8988T (cell line): ENCODE measurements around the gene KIAA0513.
A peak's percentile ranks its signal among the peaks of the same experiment; 100 is the strongest.
"Not testable (repeated sequence)": the region's sequence is repeated elsewhere in the genome, so short reads cannot be mapped to it uniquely, and the experiment has no call there.

Experiments used
- DNase-seq: peaks from one replicate; pipeline ENCODE4 v3.0.0; 2011

Gene KIAA0513

DNA sequence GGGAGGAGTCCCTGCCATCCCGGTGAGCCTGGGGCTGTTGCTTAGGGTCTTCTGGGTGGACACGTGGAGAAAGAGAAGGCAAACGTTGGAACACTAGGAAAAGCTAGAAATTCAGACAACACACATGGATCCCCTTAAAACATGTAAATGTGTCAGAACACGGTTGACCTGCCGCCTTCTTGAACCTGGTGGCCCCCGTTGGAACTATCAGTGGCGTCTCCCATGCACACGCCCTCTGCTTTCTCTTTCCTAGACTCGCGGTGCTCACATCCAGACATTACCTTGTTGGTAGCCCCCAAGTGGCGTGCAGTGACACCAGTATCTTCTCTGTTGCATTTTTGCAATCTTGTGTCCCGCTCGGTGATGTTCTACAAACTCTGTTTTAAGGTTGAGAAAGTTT is 66.1 kb downstream of the KIAA0513 start:
- DNase-seq = no peak

DNA sequence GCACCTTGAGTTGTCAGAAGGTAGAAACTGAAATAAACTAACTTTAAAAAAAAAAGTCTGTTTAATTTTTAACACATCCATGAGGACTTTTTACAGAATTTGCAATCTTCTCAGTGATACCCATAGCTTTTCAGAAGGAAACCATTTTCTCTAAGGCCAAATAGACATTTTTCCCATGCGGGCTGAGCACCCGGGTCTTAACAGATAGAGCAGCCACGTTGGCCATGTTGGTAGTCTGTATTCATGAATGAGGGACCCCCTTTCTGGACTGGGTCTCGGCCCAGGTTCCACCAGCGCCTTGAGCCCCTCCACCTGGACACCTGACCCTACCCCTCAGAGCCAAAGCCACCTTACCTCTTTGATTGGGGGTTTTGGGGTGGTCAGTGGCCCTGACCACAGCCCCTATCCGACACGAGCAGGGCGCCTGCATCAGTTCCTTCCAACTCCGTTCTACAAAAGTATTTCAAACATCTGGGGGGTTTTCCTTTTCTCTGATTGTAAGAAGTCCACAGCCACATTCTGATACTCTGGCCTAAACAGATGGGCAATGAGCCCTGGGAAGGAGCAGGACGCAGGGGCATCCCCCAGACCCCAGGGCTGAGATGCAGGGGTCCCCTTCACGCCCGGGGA is 66.7 kb downstream of the KIAA0513 start:
- DNase-seq = no peak

DNA sequence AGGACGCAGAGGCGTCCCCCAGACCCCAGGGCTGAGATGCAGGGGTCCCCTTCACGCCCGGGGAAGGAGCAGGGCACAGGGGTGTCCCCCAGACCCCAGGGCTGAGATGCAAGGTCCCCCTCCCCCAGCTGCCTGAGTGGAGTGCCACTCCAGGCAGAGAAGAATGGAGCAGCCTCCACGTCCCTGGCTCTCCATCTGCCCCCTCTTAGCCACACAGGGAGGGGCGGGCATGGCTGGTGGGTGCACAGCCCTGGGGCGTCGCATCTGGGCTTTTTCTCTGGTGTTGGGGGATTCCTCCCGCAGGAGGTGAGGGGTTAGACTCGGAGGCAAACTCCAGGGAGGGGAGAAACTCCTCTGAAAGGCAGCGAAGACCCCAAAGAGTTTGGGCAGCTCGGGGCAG is 67.2 kb downstream of the KIAA0513 start:
- DNase-seq = peak; percentile 20

DNA sequence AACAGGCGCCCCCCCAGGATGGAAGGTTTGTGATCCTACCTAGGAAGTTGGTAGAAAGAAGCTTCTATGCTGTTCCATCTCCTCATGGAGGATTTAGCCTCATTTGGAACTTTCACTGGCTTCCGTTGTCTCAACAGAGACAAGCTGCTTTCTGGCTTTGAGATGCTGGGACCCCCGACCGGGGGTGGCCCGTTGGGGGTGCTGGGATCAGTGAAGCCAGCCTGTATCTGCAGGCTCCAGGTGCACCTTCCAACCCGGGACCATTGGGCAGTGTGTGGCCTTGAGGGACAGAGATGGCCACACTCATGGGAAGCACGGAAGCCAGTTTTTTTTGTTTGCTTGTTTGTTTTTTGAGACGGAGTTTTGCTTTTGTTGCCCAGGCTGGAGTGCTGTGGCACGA is 69.3 kb downstream of the KIAA0513 start:
- DNase-seq = no peak

DNA sequence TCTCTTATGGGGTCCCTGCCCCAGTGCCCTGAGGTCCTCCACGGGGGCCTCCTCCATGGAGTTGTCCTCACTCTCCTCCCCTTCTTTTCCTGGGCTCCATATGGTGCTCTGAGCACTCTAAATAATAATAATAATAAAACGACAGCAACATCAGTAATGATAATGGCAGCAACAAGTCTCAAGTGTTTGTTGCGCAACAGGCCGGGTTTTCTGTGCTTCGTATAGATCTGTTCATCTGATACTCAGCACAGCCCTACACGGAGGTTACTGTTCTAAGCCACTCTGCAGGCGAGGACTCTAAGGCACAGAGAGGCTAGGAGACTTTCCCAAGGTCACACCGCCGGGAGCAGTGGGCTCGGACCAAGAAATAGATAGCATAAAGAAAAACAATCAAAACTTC is 71.0 kb downstream of the KIAA0513 start:
- no peak for DNase-seq

DNA sequence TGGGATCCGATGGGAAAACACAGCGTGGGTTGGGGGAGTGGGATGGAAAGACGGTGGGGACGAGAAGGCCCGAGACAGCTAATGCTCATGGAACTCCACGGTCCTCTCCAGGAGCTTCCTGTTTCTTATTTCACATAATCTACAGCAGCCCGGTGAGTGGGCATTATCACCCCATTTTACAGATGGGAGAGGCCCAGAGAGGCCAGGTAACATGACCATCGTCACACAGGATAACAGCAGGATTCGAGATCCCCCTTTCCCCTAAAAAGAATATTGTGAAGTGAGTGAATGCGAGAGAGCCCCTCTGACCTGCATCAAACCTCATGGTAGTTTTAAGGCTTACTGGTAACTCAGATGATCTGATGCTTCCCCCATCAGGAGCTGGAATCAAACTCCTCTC is 72.7 kb downstream of the KIAA0513 start:
- no peak for DNase-seq

DNA sequence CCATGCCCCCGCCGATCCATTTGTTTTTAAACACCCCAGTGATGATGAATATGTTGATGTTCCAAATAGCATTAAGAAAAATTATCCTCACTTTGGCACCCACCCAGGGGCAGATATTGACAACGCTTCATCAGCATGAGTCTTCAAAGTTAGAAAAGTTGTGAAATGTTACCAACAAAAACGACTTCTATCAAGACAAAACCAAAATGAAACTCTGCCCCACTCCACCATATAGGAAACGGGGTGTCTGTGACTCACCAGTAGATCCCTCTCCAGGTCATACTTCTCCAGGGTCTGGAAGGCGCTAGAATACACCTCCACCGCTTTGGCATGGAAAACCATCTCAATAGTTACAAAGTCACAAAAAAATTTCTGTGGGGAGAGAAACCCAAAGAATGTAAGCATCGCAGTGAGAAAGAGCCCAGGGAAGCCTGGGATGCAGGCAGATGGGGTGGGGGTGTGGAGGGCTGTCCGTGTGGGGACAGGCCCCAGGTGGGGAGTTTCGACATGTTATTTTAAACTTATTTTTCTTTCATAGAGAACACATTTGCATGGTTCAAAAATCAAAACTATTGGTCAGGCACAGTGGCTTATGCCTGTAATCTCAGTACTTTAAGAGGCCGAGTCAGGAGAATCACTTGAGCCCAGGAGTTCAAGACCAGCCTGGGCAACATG is 74.5 kb downstream of the KIAA0513 start:
- no peak for DNase-seq

DNA sequence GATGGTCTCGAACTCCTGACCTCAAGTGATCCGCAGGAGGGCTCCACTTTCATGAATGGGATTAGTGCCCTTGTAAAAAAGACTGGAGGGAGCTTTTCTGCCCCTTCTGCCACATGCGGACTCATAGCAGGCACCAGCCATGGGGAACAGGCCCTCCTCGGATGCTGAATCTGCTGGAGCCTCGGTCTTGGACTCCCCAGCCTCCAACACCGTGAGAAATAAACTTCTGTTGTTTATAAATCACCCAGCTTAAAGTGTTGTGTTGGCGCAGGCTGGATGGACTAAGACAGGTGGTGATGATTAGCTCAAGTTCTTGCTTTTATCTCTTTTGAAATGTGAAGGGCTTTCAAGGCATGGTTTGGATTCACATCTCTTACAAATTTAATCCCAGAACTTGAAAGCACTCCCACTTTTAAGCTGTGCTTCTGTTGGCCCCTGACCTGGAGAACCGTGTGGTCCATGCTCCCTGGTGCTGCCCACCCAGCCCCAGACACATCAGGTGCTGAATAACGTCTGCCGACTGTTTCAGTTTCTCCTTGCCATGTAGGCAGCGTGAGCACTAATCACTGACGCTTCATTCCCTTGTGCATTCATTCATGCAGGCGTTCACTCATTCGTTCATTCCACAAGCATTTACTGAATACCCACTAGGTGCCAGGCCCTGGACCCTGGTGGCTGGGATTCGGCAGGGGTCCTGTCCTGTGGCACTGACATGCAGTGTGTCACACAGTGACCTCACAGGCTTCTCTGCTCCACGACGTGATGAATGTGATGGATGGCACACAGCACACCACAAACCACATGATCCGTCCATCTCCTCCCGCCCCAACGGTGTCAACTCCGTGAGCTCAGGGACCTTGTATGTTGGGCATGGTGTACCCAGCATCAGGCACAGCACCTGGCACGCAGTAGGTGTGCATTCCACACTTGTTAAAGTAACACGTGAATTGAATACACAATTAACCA is 75.8 kb downstream of the KIAA0513 start:
- no peak for DNase-seq

DNA sequence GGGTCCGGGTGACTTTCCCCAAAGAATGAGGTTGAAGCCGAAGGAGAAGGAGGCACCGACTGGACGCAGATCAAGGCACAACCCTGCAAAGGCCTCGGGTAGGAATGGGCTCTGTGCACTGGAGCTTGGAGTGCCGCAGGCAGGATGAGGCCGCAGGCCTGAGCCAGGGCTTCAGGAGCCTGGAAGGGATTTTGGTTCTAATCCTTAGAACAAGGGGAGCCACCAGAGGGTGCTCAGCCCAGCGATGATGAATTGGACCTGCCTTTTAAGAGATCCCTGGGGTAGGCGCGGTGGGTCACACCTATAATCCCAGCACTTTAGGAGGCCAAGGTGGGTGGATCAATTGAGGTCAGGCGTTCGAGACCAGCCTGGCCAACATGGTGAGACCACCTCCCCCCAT is 76.6 kb downstream of the KIAA0513 start:
- DNase-seq = no peak

DNA sequence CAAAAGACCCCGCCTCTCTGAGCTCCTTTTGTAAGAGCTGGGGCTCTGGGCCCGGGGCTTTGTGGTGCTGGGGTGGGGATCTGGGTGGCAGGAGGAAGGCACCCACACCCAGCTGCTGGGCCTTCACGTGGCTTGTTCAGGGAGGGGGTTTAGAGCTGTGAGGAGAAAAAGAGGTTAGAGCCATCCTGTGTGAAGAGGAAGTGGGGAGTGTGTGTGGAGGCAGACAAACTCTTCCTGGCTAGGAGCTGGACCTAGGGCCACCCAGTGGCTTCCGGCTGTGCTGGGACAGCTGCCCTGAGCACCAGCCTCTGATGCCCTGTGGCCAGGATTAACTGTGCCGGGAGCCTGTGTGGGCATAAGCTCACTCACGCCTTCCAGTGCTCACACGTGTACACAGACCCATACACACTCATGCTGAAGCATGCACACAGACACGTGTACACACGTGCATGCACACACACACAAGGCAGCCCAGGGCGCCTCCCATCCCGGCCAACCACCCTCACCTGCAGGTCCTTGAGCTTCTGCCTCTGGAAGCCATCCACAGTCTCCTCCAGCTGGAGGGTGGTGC is 77.3 kb downstream of the KIAA0513 start:
- DNase-seq = no peak

DNA sequence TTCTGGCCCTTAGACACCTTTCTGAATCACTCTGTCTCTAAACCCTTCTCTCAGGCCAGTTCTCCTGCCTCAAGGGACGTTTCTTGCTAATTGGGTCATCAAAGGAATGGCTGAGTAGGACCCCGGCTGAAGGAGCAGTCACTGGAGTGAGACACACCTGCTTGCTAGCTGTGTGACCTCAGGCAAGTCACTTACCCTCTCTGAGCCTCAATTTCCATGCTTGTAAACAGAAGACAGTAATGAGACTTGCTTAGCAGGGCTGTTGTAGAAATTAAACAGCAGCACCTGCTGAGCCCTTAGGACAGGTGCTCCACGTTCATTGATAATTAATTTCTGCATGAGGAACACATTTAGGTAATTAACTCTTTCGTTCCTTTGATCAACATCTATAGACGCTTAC is 77.9 kb downstream of the KIAA0513 start:
- DNase-seq = no peak

DNA sequence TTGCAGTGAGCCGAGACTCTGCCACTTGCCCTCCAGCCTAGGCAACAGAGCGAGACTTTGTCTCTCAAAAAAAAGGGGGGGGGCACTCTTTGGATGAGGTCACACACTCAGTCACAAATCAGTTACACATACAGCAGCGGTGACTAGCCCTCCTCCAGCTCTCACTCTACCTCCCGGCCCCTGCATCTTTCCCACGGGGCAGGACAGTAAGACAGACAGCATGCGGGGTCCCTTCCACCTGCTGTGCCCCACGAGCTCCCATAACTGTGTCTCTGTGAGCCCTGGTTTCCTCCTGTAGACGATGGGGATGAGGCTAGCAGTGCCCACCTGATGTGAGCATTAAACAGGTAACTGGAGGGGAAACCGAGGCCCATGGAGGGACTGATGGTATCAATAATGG is 79.5 kb downstream of the KIAA0513 start:
- no peak for DNase-seq

DNA sequence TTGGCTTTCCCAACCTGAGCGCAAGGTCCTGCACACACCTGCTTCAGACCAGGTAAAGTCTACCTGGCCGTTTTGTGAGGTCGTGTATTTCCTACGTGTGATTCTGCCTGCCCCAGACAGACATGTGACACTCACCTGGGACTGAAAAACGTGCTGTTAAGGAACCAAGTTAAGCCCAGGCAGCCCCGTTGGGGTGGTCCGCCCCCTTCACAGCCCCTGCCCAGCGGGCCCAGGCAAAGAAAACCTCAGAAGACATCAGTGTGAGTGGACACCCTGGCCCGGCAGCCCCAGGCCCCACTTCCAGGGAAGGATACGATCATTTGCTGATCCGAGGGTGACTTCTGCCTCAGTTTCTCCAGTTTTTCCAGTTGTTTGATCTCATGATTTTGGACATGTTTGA is 79.9 kb downstream of the KIAA0513 start:
- no peak for DNase-seq

DNA sequence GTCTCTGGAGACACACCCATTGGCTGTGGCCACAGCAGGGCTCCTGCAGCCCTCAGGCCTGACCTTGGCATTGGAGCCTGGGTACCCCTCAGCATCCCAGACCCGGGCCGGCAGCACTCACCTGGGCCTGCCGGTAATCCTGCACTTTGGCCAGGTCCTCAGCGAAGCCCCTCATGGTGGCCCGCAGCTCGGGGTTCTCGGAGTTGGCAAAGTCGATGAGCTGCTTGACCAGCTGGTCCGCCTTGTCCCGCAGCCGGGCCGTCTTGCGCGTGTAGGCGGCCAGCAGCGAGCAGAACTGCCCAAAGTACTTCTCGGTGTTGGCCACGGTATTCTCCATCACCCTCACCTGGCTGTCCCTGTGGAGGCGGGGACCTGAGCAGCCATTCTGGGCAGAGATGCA is 82.5 kb downstream of the KIAA0513 start:
- no peak for DNase-seq

DNA sequence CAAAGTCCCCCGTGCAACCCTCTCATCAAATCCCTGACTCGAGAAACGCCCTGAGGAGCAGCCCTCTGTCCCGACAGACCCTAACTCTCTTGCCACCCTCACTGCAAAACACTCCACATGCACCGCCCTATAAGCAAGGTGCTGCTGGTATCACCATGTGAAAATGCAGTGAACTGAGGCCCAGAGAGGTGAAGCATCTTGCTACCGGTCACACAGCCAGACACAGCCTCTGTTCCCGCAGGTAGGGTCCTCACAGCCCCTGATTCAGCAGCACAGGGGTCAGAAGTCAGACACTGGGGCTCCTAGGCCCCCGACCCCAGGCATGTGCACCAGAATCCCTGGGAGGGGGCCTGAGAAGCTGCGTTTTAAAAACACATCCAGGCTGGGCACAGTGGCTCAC is 83.6 kb downstream of the KIAA0513 start:
- DNase-seq = no peak

DNA sequence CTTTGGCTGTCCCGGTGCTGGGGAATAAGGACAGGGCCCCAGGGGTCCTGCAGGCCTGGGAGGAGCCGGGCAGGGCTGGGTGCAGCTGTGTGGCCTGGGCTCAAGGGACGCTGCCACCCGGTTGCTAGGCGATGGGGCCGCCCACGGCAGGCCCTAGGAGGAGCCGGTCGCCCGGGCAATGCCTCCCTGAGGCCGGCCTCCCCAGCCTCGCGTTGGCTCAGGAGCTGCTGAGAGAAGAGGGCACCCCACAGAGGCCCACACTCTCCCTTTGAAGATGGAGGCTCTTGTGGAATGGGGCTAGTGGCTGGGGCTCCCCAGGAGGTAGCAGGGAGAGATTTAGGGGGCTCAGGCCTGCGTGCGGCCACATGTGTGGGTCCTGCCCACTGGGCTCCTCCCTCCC is 84.8 kb downstream of the KIAA0513 start, which contains the start of gene CIBAR2:
Gene CIBAR2 (minus strand): TSS at position 109 of the 400 bp plus-strand sequence. CDS start 120 bp downstream, outside the sequence.
- no peak for DNase-seq

DNA sequence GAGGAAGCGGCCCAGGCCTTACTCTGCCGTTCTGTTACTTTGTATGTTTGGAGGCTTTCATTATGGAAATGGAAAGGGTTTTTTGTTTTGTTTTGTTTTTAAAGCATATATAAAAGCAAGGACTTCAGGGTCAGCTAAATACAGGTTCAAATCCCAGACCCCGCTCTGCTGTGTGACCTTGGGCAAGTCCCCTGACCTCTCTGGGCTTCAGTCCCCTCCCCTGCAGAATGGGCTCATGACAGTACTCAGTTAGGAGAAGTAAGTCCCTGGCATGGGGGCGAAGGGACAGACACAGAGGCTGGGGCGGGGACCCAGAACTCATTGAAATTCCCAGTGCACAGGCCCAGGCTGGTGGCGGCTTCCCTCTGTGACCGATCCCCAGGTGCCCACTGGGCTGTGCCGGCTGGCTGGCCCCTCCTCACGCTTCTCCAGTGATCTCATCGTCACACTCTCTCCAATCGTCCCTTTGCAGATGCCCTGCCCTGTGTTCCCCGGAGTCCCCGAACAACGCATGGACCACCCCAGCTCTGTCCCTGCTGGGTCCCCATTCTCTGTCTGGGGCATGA is 85.7 kb downstream of the KIAA0513 start:
- no peak for DNase-seq

DNA sequence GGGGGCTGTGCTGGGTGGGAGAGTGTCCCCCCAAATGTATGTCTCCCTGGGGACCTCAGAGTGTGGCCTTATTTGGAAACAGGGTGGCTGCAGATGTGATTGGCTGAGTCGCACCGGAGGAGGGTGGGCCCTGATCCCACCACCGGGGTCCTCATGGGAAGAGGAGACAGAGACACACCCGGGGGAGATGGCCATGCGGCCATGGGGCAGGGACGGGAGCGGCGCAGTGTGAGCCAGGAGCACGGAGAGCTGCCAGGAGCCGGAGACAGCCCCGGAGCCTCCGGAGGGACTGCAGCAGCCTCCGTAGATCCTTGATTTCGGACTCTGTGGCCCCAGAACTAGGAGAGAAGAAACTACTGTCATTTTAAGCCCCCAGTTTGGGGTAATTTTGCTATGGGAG is 86.3 kb downstream of the KIAA0513 start:
- no peak for DNase-seq

DNA sequence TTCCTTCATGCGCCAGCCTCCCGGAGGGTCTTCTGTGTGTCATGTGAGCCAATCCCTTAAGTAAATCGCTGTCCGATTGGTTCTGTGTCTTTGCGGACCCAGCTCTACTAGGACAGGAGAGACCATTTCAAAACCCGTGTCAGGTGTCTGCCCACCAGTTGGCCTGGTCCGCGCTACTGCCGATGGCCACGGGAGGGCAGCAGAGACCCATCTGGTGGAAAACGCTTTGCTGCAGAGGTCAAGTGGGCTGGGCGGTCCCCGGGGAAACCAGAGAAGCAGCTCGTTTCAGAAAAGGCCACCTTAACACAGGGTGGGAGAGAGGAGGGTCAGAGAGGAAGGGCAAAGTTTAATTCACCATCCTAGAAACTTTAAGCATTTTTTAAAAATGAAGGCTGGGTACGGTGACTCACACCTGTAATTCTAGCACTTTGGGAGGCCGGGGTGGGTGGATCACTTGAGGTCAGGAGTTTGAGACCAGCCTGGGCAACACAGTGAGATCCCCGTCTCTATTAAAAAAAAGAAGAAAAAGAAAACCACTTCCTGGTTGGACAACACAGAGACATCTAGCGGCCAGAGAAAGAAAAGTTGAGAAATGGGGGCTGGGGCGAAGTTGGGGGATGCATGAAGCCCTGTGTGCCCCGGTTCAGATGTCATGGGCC is 87.4 kb downstream of the KIAA0513 start:
- DNase-seq = peak; percentile 98

DNA sequence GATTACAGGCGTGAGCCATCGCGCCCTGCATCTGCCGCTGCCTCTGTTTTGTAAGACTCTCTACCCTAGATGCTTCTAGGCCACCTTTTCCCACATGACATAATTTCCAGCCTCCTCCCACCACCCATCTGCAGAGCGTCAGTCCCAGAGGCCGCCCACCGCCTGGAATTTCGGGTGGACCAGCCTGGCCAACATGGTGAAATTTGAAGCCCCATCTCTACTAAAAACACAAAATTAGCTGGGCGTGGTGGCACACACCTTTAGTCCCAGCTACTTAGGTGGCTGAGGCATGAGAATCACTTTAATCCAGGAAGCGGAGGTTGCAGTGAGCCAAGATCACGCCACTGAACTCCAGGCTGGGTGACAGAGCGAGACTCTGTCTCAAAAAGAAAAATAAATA is 89.8 kb downstream of the KIAA0513 start:
- DNase-seq = no peak

DNA sequence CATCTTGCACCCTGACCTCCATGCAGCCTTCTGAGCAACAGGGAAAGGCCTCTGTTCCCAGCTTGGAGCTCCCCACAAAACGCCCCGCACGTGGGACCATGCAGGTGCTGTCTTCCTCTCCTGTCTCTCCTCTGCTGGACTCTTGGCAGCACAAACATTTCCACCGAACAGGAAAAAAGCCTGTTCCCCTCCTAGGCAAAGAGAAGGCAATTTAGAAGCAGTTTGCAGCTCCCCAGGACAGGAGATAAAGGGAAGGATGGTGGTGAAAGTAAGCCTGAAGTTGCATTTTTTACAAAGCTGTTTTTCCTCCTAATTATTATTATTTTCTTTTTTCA is 92.4 kb downstream of the KIAA0513 start:
- DNase-seq = no peak

DNA sequence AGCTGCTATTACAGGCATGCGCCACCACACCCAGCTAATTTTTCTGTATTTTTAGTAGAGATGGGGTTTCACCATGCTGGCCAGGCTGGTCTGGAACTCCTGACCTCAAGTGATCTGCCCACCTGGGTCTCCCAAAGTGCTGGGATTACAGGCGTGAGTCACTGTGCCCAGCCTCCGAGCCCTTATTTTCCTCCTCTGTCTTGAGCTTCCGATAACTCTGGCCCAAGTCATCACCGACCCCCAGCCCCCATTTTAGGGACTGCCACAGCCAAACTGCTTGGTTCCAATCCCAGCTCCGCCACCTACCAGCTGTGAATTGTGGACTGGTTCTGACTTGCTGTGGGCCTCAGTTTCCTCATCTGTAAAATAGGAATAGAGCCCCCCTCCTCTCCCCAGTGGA is 95.8 kb downstream of the KIAA0513 start:
- not testable (repeated sequence) for DNase-seq
